ENCODE data around the gene LGR5.

Gene LGR5

GRCh38 chr12:71436696-71437095 is 2.9 kb upstream of the LGR5 start:
- no peak for DNase-seq (ENCODE audit: low read depth, low spot score)

- no peak for DNase-seq (ENCODE audit: low read depth, low spot score)
Observed at GRCh38 chr12:71438670-71439361, 782 bp upstream of the LGR5 start.

GRCh38 chr12:71439362-71439612 is 311 bp upstream of the LGR5 start:
- DNase-seq (ENCODE audit: low read depth, low spot score): no peak

GRCh38 chr12:71440345-71440762 is 756 bp downstream of the LGR5 start:
- no peak for DNase-seq (ENCODE audit: low read depth, low spot score)

- DNase-seq (ENCODE audit: low read depth, low spot score): no peak
Observed at GRCh38 chr12:71440763-71441748, 1.5 kb downstream of the LGR5 start.

GRCh38 chr12:71441836-71442566 is 2.4 kb downstream of the LGR5 start:
- no peak for DNase-seq (ENCODE audit: low read depth, low spot score)

GRCh38 chr12:71442567-71442931 is 3.0 kb downstream of the LGR5 start:
- DNase-seq (ENCODE audit: low read depth, low spot score): no peak

GRCh38 chr12:71445071-71445470 is 5.5 kb downstream of the LGR5 start:
- DNase-seq (ENCODE audit: low read depth, low spot score): no peak

GRCh38 chr12:71447691-71448132 is 8.1 kb downstream of the LGR5 start:
- no peak for DNase-seq (ENCODE audit: low read depth, low spot score)

GRCh38 chr12:71448150-71448581 is 8.6 kb downstream of the LGR5 start:
- DNase-seq (ENCODE audit: low read depth, low spot score): no peak

GRCh38 chr12:71449373-71450070 is 9.9 kb downstream of the LGR5 start:
- no peak for DNase-seq (ENCODE audit: low read depth, low spot score)

- DNase-seq (ENCODE audit: low read depth, low spot score): no peak
Observed at GRCh38 chr12:71452006-71452405, 12.4 kb downstream of the LGR5 start.

GRCh38 chr12:71455028-71455737 is 15.6 kb downstream of the LGR5 start:
- no peak for DNase-seq (ENCODE audit: low read depth, low spot score)

GRCh38 chr12:71456316-71456715 is 16.7 kb downstream of the LGR5 start:
- DNase-seq (ENCODE audit: low read depth, low spot score): no peak

GRCh38 chr12:71456990-71457389 is 17.4 kb downstream of the LGR5 start:
- no peak for DNase-seq (ENCODE audit: low read depth, low spot score)

- no peak for DNase-seq (ENCODE audit: low read depth, low spot score)
Observed at GRCh38 chr12:71460318-71460717, 20.7 kb downstream of the LGR5 start.

- DNase-seq (ENCODE audit: low read depth, low spot score): no peak
Observed at GRCh38 chr12:71460850-71461609, 21.4 kb downstream of the LGR5 start.

GRCh38 chr12:71461787-71462328 is 22.3 kb downstream of the LGR5 start:
- DNase-seq (ENCODE audit: low read depth, low spot score): no peak

GRCh38 chr12:71465796-71466195 is 26.2 kb downstream of the LGR5 start:
- DNase-seq (ENCODE audit: low read depth, low spot score): no peak

GRCh38 chr12:71469258-71469750 is 29.7 kb downstream of the LGR5 start:
- DNase-seq (ENCODE audit: low read depth, low spot score): no peak
